ENCODE results near the gene ELP4. TPM values are rescaled to one million over a fixed set of nuclear protein-coding genes. Genes with fewer than 3 reads are reported as not detected.

The ELP4 gene
- total and polyA plus RNA-seq, 3 donors from 2014 or later, result 28.0 to 29.7 (median 29.1) TPM

DNA sequence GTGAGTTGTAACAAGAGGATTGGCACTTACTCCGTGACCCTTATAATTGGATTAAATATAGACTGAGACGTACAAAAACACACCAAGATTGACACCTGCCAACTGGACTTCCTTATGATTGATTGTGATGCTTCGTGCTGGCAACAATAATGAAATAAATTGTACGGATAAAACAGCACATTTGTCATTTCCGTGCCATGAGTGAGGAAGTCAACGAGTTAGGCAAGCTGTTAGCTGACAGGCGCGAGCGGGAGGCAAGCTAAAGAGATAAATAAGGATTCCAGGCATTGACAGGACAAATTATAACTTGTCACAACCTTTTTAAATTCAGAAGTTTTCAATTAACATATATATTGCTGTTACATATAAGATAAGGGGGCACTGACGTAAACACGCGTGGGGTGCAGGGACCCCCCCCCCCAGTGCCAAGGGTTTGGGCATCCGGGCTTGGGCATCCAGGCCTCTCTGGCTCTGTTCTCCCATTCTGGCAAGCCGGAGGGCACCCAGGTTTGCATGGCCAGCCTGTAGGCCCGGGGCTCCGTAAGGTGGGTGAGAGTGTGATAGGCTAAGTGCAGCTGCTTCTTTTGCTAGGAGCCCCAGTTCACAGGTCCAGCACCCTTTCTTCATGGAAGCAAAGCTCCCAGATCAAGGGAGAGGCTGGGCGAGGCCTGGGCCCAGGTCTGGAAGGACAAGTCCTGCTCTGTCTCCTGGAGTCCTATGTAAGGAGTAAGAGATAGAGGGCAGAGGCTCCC is 312.8 kb downstream of the ELP4 start:
- intact Hi-C loops (cut with DNase I; ENCODE audit: low total_unique reads), result no loop called here
- 44 to 47% methylated on average over 17 of the region's 17 CpGs for WGBS, 2 donors

DNA sequence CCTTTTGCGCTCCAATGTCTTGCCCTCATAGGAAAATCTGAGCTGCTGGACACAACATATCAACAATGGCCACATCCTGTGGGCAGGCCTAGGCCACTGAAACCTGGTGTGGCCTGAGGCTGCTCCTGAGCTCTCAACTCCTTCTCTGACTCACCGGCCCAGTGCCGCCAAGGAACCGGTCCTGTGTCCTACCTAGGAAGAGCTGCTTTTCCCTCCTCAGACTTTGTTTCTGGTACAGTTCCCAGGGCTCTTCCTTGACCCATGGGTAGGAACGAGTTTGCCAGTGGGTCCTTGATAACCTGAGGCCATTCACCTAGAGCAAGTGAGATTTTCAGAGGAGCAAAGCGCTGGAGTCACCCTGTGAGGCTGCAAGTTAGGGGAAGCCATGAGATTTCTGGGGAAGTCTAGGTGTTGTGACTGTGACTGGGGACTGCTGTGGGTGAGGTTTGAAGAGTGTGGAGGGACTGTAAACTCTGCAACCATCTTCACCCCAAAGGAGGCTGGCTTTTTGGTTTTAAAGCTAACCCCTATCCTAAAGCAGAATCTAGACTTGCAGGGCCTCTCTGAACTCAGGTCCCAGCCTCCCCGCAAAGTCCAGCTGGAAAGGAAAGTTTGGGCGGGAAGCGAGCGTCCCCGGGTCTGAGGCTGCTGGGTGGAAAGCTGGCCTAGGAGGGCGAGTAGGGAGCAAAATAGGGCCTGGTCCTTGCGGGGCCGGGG is 313.5 kb downstream of the ELP4 start:
- Histone ChIP-seq H3K9me3 (no peaks in the 10 kb centered on the region), H3K4me1 (peaks cover under 1% of the 10 kb centered on the region), H3K36me3 (ENCODE audit: low read depth, missing control alignments) (no peaks in the 10 kb centered on the region), H3K27ac (no peak overlapping the region), H3K4me3 (no peak overlapping the region), H3K27me3 (peaks cover 7% of the 10 kb centered on the region)
- intact Hi-C loops (cut with DNase I; ENCODE audit: low total_unique reads), result no loop called here
- DNase-seq, result no peak
- WGBS, 2 donors, result 33 to 52% methylated on average over 6 to 14 of the region's 14 CpGs
- TF ChIP-seq, protein P1, sequence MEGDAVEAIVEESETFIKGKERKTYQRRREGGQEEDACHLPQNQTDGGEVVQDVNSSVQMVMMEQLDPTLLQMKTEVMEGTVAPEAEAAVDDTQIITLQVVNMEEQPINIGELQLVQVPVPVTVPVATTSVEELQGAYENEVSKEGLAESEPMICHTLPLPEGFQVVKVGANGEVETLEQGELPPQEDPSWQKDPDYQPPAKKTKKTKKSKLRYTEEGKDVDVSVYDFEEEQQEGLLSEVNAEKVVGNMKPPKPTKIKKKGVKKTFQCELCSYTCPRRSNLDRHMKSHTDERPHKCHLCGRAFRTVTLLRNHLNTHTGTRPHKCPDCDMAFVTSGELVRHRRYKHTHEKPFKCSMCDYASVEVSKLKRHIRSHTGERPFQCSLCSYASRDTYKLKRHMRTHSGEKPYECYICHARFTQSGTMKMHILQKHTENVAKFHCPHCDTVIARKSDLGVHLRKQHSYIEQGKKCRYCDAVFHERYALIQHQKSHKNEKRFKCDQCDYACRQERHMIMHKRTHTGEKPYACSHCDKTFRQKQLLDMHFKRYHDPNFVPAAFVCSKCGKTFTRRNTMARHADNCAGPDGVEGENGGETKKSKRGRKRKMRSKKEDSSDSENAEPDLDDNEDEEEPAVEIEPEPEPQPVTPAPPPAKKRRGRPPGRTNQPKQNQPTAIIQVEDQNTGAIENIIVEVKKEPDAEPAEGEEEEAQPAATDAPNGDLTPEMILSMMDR (IDR thresholded peaks at IDR 0.05), result no peak
- no peak for TF ChIP-seq POLR2A (IDR thresholded peaks at IDR 0.05)

More for the DNA sequence above, 312.8 kb downstream of the ELP4 start:
- H3K4me1 ChIP-seq, result peaks cover 8% of the 10 kb centered on the region
- no peaks in the 10 kb centered on the region for H3K36me3 ChIP-seq (ENCODE audit: low read depth, missing control alignments)
- no peaks in the 10 kb centered on the region for H3K9me3 ChIP-seq
- peaks cover 9% of the 10 kb centered on the region for H3K27me3 ChIP-seq
- no peak overlapping the region for H3K27ac ChIP-seq
- TF ChIP-seq, protein P1 (IDR thresholded peaks at IDR 0.05), result no peak
- no peak for TF ChIP-seq POLR2A (IDR thresholded peaks at IDR 0.05)
- no peak for DNase-seq
- no peak overlapping the region for H3K4me3 ChIP-seq

DNA sequence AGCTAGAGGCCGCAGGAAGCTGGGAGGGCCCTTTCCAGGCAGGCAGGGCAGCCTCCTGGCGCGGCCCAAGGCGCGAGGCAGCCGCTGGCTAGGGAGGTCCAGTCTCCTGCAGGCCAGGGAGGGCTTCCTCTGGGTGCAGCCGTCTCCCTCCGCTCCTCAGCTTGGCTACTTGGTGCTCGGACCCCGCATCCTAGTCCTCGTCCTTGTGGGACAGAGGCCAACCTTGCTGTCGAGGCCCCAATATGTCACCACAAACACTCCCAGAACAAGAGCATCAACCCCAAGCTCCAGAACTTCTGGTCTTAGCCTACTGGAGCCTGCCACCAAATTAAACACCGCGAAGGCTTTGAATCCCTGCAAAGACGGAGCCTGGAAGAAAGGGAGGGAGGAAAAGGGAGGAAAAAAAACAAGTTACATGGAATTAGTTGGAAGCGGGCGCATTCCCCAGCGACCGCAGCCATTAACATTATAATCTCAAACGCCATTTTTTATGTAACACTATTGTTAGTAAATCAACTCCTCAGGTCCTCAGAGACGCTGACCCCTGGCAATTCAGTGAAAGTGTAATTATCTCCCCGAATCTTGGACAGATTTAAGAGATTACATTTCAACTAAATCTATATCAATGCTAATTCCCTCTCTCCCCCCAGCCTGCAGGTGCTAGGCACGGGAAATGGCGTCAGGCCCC is 314.2 kb downstream of the ELP4 start:
- H3K4me1 ChIP-seq, result no peaks in the 10 kb centered on the region
- no peak overlapping the region for H3K4me3 ChIP-seq
- intact Hi-C loops (cut with DNase I; ENCODE audit: low total_unique reads), result no loop called here
- H3K27ac ChIP-seq, result no peak overlapping the region
- TF ChIP-seq POLR2A (IDR thresholded peaks at IDR 0.05), result no peak
- TF ChIP-seq, protein P1 (IDR thresholded peaks at IDR 0.05), result no peak
- DNase-seq, result no peak
- WGBS, 2 donors, result 8 to 14% methylated on average over 17 to 24 of the region's 24 CpGs
- no peaks in the 10 kb centered on the region for H3K36me3 ChIP-seq (ENCODE audit: low read depth, missing control alignments)
- no peaks in the 10 kb centered on the region for H3K9me3 ChIP-seq
- peaks cover under 1% of the 10 kb centered on the region for H3K27me3 ChIP-seq

DNA sequence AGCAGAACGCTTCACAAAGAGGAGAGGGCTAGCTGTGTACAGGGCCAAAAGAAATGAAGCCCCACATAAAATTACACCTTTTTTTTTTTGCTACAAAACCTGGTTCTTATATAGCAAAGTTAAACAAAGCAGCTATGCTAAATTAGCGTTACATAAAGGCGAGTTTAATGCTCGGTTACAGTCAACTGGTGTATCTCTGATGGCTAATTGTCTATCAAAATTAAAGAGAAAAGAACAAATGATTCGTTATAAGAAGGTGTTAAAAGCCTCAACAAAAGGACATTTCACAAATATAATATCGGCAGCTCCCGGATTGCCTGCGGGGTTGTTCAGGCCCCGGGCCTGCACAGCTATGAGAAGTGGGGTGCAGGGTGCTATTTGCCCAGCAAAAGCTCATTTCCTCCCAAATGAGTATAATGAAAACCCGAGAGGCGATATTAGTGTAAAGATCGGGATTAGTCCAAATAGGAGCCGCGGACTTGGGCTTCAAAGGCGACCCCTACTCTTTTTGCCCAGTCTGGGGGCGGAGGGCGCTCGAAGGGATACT is 314.8 kb downstream of the ELP4 start:
- Histone ChIP-seq H3K27ac (no peak overlapping the region), H3K36me3 (ENCODE audit: low read depth, missing control alignments) (no peaks in the 10 kb centered on the region), H3K9me3 (no peaks in the 10 kb centered on the region), H3K27me3 (no peaks in the 10 kb centered on the region), H3K4me3 (no peak overlapping the region), H3K4me1 (no peaks in the 10 kb centered on the region)
- intact Hi-C loops (cut with DNase I; ENCODE audit: low total_unique reads), result no loop called here
- TF ChIP-seq POLR2A (IDR thresholded peaks at IDR 0.05), result no peak
- TF ChIP-seq, protein P1 (IDR thresholded peaks at IDR 0.05), result no peak
- 8 to 10% methylated on average over 18 of the region's 18 CpGs for WGBS, 2 donors
- DNase-seq, result no peak
